ENCODE measurements around the gene GALNTL6. TPM values are rescaled to one million over a fixed set of nuclear protein-coding genes. Genes with fewer than 3 reads are reported as not detected.

The GALNTL6 gene
- total and polyA plus RNA-seq, 2 of the 4 experiments (the other 2 are of a cell fraction): under 0.01 TPM; not detected in 1

- Histone ChIP-seq H2BK120ac (ENCODE audit: low read depth, low read length) (no peak overlapping the region), H3K79me1 (ENCODE audit: low read depth in 1 of 2, low read length in 2 of 2) (no peaks in the 10 kb centered on the region), H3K9me3 (ENCODE audit: control insufficient read depth, insufficient read depth, low read length) (0 out of 2 replicates have a peak, but pooled peaks cover 1% of the 10 kb centered on the region), H2AFZ (replicated peaks; ENCODE audit: low read length, poor library complexity) (no peak overlapping the region), H2BK5ac (ENCODE audit: low read depth, low read length, poor library complexity, severe bottlenecking) (no peak overlapping the region), H3K4me1 (ENCODE audit: control insufficient read depth, insufficient read depth, low read length) (no peaks in the 10 kb centered on the region), H3K36me3 (ENCODE audit: control insufficient read depth, insufficient read depth, low read length) (no peaks in the 10 kb centered on the region), H2BK15ac (ENCODE audit: low read depth, low read length) (no peak overlapping the region), H3K9ac (ENCODE audit: low read depth, low read length) (no peak overlapping the region), H3K27ac (ENCODE audit: insufficient read depth, low read length) (no peak overlapping the region), H3K9me1 (ENCODE audit: insufficient read depth, low read length) (no peaks in the 10 kb centered on the region), H3K27me3 (ENCODE audit: control insufficient read depth, insufficient read depth, low read length) (no peaks in the 10 kb centered on the region), H3K18ac (ENCODE audit: low read depth, low read length) (no peak overlapping the region), H4K5ac (ENCODE audit: low read depth, low read length) (no peak overlapping the region), H4K20me1 (ENCODE audit: insufficient read depth, low read length) (no peaks in the 10 kb centered on the region), H3K56ac (ENCODE audit: extremely low read depth, insufficient read depth, low read length) (no peak overlapping the region), H2AK9ac (replicated peaks; ENCODE audit: low read depth, low read length, poor library complexity) (no peak overlapping the region), H2BK20ac (ENCODE audit: low read depth, low read length) (no peak overlapping the region), H4K91ac (ENCODE audit: insufficient read depth, low read depth, low read length) (no peak overlapping the region), H4K8ac (ENCODE audit: low read depth in 2 of 2, low read length in 2 of 2) (no peak overlapping the region), H3K23ac (ENCODE audit: low read depth, low read length) (no peak overlapping the region), H2AK5ac (ENCODE audit: low read depth, low read length) (no peak overlapping the region), H3K4ac (ENCODE audit: low read depth, low read length) (no peak overlapping the region), H3K4me2 (ENCODE audit: low read depth, low read length) (no peak overlapping the region), H3K14ac (replicated peaks; ENCODE audit: low read depth, low read length) (no peak overlapping the region), H3K4me3 (ENCODE audit: insufficient read depth, low read depth, low read length) (no peak overlapping the region)
- ChIA-PET CTCF (no interaction called here), POLR2A (ENCODE audit: unreplicated experiment) (no interaction called here)
- dilution Hi-C loops (cut with HindIII; ENCODE audit: low sequenced_read_pairs, unreplicated experiment) (no loop called here), in situ Hi-C loops (cut with MboI; ENCODE audit: low sequenced_read_pairs) (no loop called here), intact Hi-C loops (cut with micrococcal nuclease) (no loop called here)
- ATAC-seq (ENCODE audit: low read depth): no peak
- TF ChIP-seq RFX5 (IDR thresholded peaks at IDR 0.05; ENCODE audit: low read depth, low read length) (no peak), MAFK (IDR thresholded peaks at IDR 0.05; ENCODE audit: low read depth, low read length) (no peak), MAZ (IDR thresholded peaks at IDR 0.05; ENCODE audit: borderline replicate concordance, low read depth, low read length) (no peak), USF2 (IDR thresholded peaks at IDR 0.05; ENCODE audit: low read depth, low read length) (no peak), MXI1 (IDR thresholded peaks at IDR 0.05; ENCODE audit: borderline replicate concordance, low read depth, low read length) (no peak), NFE2L2 (IDR thresholded peaks at IDR 0.05; ENCODE audit: low read depth, low read length) (no peak)
- DNase-seq: no peak
- no CpG with 5 or more reads among the region's 4 CpGs for whole genome bisulfite sequencing, 2 experiments (ENCODE audit: extremely low coverage in 2 of 2, insufficient read length in 1 of 2)
- no TSS peak for BruUV-seq (replicated peaks)
Observed at GRCh38 chr4:172599554-172599953, 786.4 kb downstream of the GALNTL6 start.
